Neural progenitor cell (in vitro differentiated cells): ENCODE measurements around the gene ROM1. TPM values are rescaled to one million over a fixed set of nuclear protein-coding genes. Genes with fewer than 3 reads are reported as not detected.

ENCODE experiments used
- DNase-seq: peaks from one replicate; pipeline ENCODE4 v3.0.0-alpha.2; 2016; ENCODE audit warnings: low spot score
- H2AFZ ChIP-seq: fragments of 200-600 bp; sonication (generic); replicated peaks from 2 replicates; pipeline ENCODE4 v1.6.1; 2016; ENCODE audit warnings: antibody characterized with exemption
- H3F3A ChIP-seq: fragments of 200-600 bp; sonication (generic); 2 replicates; pipeline ENCODE4 v1.6.1; 2016; ENCODE audit warnings: antibody characterized with exemption, low read depth
- H3K27ac ChIP-seq: fragments of 200-600 bp; sonication (generic); 2 replicates; pipeline ENCODE4 v1.5.1; 2016; ENCODE audit warnings: mild to moderate bottlenecking
- H3K27me3 ChIP-seq: fragments of 200-600 bp; sonication (generic); 2 replicates; pipeline ENCODE4 v1.6.1; 2016; ENCODE audit warnings: mild to moderate bottlenecking, moderate library complexity
- H3K36me3 ChIP-seq: fragments of 200-600 bp; sonication (generic); 2 replicates; pipeline ENCODE4 v1.5.1; 2016
- H3K4me1 ChIP-seq: fragments of 200-600 bp; sonication (generic); 2 replicates; pipeline ENCODE4 v1.6.1; 2016; ENCODE audit warnings: mixed run types
- H3K4me2 ChIP-seq: fragments of 200-600 bp; sonication (generic); 2 replicates; pipeline ENCODE4 v1.6.1; 2016
- H3K4me3 ChIP-seq: fragments of 200-600 bp; sonication (generic); 2 replicates; pipeline ENCODE4 v1.5.1; 2016
- H3K79me2 ChIP-seq: fragments of 200-600 bp; sonication (generic); 2 replicates; pipeline ENCODE4 v1.6.1; 2016; ENCODE audit warnings: low read depth
- H3K9ac ChIP-seq: fragments of 200-600 bp; sonication (generic); 2 replicates; pipeline ENCODE4 v1.6.1; 2016
- H3K9me3 ChIP-seq: fragments of 200-600 bp; sonication (generic); 2 replicates; pipeline ENCODE4 v1.5.1; 2016; ENCODE audit warnings: low read depth
- H4K20me1 ChIP-seq: fragments of 200-600 bp; sonication (generic); 2 replicates; pipeline ENCODE4 v1.6.1; 2016; ENCODE audit warnings: low read depth
- H3K27ac Mint-ChIP-seq: 3 replicates; pipeline ENCODE4 v1.8.0; 2021; ENCODE audit warnings: mixed read lengths
- H3K27me3 Mint-ChIP-seq: 2 replicates; pipeline ENCODE4 v1.8.0; 2022; ENCODE audit warnings: low read depth, mild to moderate bottlenecking, inconsistent platforms, moderate library complexity, mixed read lengths; ENCODE audit not compliant: insufficient read depth
- H3K36me3 Mint-ChIP-seq: 3 replicates; pipeline ENCODE4 v1.8.0; 2021; ENCODE audit warnings: mixed read lengths
- H3K4me1 Mint-ChIP-seq: 3 replicates; pipeline ENCODE4 v1.8.0; 2021; ENCODE audit warnings: mixed read lengths
- H3K4me3 Mint-ChIP-seq: 3 replicates; pipeline ENCODE4 v1.8.0; 2021; ENCODE audit warnings: mild to moderate bottlenecking, moderate library complexity, mixed read lengths
- H3K9me3 Mint-ChIP-seq: 3 replicates; pipeline ENCODE4 v1.8.0; 2020; ENCODE audit warnings: mixed read lengths
- EZH2 ChIP-seq: fragments of 200-600 bp; sonication (generic); IDR thresholded peaks from 2 replicates; pipeline ENCODE4 v1.6.1; 2017; ENCODE audit warnings: antibody characterized with exemption, mild to moderate bottlenecking, moderate library complexity
- EZH2phosphoT487 ChIP-seq: fragments of 200-600 bp; sonication (generic); IDR thresholded peaks from 2 replicates; pipeline ENCODE4 v1.6.1; 2017; ENCODE audit warnings: antibody characterized with exemption
- total RNA-seq: library from RNA; depleted of rRNA; stranded (reverse); fragments of >200 nt; gene quantifications from 2 replicates; pipeline ENCODE4 v1.2.3, GENCODE V29; 2015; ENCODE audit warnings: low replicate concordance
- TF ChIP-seq, protein P1 (sequence below): fragments of 200-600 bp; sonication (generic); IDR thresholded peaks from 2 replicates; pipeline ENCODE4 v1.5.1; 2017; ENCODE audit warnings: antibody characterized with exemption, mild to moderate bottlenecking

ROM1 gene
- total RNA-seq, 1 donor from 2014 or later, result not detected

DNA sequence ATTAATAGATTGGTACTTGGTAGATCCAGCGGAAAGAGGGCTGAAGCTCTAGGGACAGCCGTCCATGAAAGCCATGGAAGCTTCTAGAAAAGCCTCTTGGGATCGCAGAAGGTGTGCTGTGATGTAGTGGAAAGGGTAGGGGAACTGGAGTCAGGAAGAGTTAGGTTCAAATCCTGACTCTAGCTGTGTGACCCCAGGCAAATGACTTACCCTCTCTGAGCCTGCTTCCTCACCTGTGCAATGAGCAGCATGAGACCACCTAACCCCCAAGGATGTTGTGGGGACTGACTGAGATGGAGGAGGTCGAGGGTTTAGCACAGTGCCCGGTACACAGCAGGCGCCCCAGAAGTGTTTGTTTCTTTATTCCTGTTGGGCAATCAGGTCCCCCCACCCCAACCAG lies 2.7 kb upstream of the ROM1 start:
- H3K4me3 ChIP-seq, result no peak overlapping the region
- DNase-seq, result no peak
- H4K20me1 ChIP-seq, result no peaks in the 10 kb centered on the region
- H3K4me3 Mint-ChIP-seq, result peak overlapping the region; percentile 94
- peaks cover 8% of the 10 kb centered on the region for H3K4me1 ChIP-seq
- H3F3A ChIP-seq, result peaks cover 20% of the 10 kb centered on the region
- no peaks in the 10 kb centered on the region for H3K9me3 Mint-ChIP-seq
- no peak overlapping the region for H3K27ac ChIP-seq
- no peak overlapping the region for H3K9ac ChIP-seq
- peaks cover 4% of the 10 kb centered on the region for H3K27me3 Mint-ChIP-seq
- H3K79me2 ChIP-seq, result no peaks in the 10 kb centered on the region
- H3K4me2 ChIP-seq, result no peak overlapping the region
- H3K36me3 ChIP-seq, result no peaks in the 10 kb centered on the region
- no peak overlapping the region for H3K27ac Mint-ChIP-seq
- peaks cover 33% of the 10 kb centered on the region for H3K4me1 Mint-ChIP-seq
- peaks cover 13% of the 10 kb centered on the region for H3K27me3 ChIP-seq
- no peaks in the 10 kb centered on the region for H3K9me3 ChIP-seq
- H2AFZ ChIP-seq, result no peak overlapping the region
- TF ChIP-seq, protein P1, sequence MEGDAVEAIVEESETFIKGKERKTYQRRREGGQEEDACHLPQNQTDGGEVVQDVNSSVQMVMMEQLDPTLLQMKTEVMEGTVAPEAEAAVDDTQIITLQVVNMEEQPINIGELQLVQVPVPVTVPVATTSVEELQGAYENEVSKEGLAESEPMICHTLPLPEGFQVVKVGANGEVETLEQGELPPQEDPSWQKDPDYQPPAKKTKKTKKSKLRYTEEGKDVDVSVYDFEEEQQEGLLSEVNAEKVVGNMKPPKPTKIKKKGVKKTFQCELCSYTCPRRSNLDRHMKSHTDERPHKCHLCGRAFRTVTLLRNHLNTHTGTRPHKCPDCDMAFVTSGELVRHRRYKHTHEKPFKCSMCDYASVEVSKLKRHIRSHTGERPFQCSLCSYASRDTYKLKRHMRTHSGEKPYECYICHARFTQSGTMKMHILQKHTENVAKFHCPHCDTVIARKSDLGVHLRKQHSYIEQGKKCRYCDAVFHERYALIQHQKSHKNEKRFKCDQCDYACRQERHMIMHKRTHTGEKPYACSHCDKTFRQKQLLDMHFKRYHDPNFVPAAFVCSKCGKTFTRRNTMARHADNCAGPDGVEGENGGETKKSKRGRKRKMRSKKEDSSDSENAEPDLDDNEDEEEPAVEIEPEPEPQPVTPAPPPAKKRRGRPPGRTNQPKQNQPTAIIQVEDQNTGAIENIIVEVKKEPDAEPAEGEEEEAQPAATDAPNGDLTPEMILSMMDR, result no peak
- TF ChIP-seq EZH2, result no peak
- TF ChIP-seq EZH2phosphoT487, result no peak
- H3K36me3 Mint-ChIP-seq, result peaks cover 7% of the 10 kb centered on the region

DNA sequence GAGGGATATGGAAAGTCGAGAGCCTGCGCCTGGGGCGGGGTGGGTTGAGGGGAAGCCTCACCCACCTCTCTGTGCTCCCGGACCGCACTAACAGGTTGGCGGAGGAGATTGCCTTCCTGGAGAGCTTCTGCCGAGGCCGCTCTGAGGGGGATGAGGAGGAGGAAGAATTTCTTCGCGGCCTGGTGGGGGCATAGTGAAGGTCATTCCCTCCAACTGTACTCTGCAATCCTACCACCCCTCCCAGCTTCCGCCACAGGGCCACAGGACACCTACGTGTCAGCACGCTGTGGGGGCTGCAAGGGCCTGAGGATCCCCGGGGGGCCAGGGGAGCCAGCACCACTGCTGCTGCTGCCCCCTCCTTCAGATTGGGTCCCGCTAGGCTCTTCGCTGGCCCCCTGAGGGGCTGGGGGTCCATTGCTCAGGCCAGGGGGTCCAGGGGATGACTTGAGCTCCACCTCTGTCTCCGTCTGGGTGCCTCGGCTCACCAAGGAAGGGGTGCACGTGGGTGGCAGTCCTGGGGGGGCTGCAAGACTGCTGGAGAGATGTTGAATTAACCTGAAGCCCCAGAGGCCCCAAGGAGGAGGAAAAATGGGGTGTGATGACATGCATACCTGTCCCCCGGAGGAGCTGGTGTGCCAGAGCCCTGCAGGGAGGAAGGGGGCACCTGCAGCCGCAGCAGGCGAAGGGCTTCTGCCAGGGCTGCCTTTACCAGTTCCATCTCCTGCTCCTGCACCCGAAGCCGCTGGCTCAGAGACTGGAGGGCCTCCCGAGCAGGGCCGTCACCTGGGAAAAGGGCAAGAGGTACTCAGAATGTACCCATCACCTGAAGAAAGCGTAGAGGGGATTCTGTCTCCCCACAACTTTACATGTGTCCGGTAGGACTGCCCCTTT lies 2.0 kb upstream of the ROM1 start:
- Mint-ChIP-seq H3K4me3 (peak overlapping the region; percentile 94), H3K4me1 (peaks cover 32% of the 10 kb centered on the region), H3K27me3 (peaks cover 4% of the 10 kb centered on the region), H3K27ac (peak overlapping the region; percentile 91), H3K9me3 (no peaks in the 10 kb centered on the region), H3K36me3 (peaks cover 7% of the 10 kb centered on the region)
- no peaks in the 10 kb centered on the region for H4K20me1 ChIP-seq
- no peaks in the 10 kb centered on the region for H3K36me3 ChIP-seq
- TF ChIP-seq, protein P1, result no peak
- TF ChIP-seq EZH2phosphoT487 (no peak), EZH2 (no peak)
- H3K9me3 ChIP-seq, result no peaks in the 10 kb centered on the region
- H3K4me2 ChIP-seq, result peak overlapping the region; percentile 81
- peaks cover 7% of the 10 kb centered on the region for H3K4me1 ChIP-seq
- no peak overlapping the region for H3K9ac ChIP-seq
- H3F3A ChIP-seq, result peaks cover 20% of the 10 kb centered on the region
- H3K27ac ChIP-seq, result no peak overlapping the region
- H2AFZ ChIP-seq, result peak overlapping the region; percentile 82
- peak overlapping the region; percentile 94 for H3K4me3 ChIP-seq
- no peaks in the 10 kb centered on the region for H3K79me2 ChIP-seq
- peaks cover 13% of the 10 kb centered on the region for H3K27me3 ChIP-seq
- no peak for DNase-seq

DNA sequence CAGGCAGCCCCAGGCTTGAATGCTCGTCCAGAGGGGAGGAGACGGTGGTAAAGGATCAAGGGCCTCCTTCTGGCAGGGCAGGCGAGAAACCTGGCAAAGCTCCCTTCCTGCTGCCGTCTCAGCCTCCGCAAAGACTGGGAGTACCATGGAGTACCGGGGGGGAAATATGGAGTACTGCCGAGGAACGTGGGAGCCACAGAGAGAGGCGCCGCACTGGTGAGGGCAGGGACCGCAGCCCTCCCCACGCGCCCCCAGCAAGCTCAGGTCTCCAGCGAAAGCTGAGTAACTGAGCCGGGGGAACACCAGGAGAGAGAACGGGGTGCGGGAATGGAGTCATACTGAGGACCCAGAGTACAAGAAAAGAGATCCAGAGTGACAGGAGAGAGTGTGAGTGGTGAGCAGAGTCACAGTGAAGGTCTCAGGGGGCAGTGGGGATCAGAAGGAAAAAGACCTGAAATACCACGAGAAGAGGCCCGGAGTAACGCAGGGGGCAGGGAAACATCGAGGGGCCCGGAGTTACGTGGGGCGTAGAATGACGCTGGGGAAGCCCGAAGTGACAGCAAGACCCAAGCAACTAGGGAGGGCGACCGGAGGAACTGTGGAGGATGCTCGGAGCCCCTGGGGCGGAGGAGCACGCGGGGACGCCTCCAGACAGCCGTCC lies 1.2 kb upstream of the ROM1 start:
- Mint-ChIP-seq H3K36me3 (peaks cover 7% of the 10 kb centered on the region), H3K9me3 (no peaks in the 10 kb centered on the region), H3K4me1 (peaks cover 29% of the 10 kb centered on the region), H3K4me3 (peak overlapping the region; percentile 94), H3K27me3 (peaks cover 4% of the 10 kb centered on the region), H3K27ac (peak overlapping the region; percentile 91)
- Histone ChIP-seq H3K36me3 (no peaks in the 10 kb centered on the region), H3K9me3 (no peaks in the 10 kb centered on the region), H3K4me3 (peak overlapping the region; percentile 94), H2AFZ (peak overlapping the region; percentile 82), H3F3A (peaks cover 20% of the 10 kb centered on the region), H3K27ac (no peak overlapping the region), H3K4me2 (peak overlapping the region; percentile 81), H3K27me3 (peaks cover 13% of the 10 kb centered on the region), H3K79me2 (no peaks in the 10 kb centered on the region), H3K9ac (peak overlapping the region; percentile 52), H3K4me1 (peaks cover 7% of the 10 kb centered on the region), H4K20me1 (no peaks in the 10 kb centered on the region)
- TF ChIP-seq EZH2, result no peak
- no peak for TF ChIP-seq EZH2phosphoT487
- TF ChIP-seq, protein P1, result no peak
- DNase-seq, result peak; percentile 60
